GM12865 (cell line): ENCODE results near the gene NXT1.

Experiments used
- DNase-seq: peaks from one replicate; pipeline ENCODE4 v3.0.0; 2010; ENCODE audit warnings: low read depth
- H3K4me3 ChIP-seq: 2 replicates; pipeline ENCODE4 v1.5.1; 2011; ENCODE audit warnings: mild to moderate bottlenecking, low read depth, low read length, control low read depth
- TF ChIP-seq, protein P1 (sequence below): IDR thresholded peaks from 2 replicates; pipeline ENCODE4 v1.5.1; 2011; ENCODE audit warnings: low read length, control low read depth, low read depth, inconsistent platforms; ENCODE audit not compliant: insufficient read depth; ENCODE audit errors: missing control alignments

The NXT1 gene

GRCh38 chr20:23386304-23387117 is 35.9 kb downstream of the NXT1 start:
- TF ChIP-seq, protein P1, sequence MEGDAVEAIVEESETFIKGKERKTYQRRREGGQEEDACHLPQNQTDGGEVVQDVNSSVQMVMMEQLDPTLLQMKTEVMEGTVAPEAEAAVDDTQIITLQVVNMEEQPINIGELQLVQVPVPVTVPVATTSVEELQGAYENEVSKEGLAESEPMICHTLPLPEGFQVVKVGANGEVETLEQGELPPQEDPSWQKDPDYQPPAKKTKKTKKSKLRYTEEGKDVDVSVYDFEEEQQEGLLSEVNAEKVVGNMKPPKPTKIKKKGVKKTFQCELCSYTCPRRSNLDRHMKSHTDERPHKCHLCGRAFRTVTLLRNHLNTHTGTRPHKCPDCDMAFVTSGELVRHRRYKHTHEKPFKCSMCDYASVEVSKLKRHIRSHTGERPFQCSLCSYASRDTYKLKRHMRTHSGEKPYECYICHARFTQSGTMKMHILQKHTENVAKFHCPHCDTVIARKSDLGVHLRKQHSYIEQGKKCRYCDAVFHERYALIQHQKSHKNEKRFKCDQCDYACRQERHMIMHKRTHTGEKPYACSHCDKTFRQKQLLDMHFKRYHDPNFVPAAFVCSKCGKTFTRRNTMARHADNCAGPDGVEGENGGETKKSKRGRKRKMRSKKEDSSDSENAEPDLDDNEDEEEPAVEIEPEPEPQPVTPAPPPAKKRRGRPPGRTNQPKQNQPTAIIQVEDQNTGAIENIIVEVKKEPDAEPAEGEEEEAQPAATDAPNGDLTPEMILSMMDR, result no peak
- H3K4me3 ChIP-seq, result no peak overlapping the region
- DNase-seq, result no peak

DNA sequence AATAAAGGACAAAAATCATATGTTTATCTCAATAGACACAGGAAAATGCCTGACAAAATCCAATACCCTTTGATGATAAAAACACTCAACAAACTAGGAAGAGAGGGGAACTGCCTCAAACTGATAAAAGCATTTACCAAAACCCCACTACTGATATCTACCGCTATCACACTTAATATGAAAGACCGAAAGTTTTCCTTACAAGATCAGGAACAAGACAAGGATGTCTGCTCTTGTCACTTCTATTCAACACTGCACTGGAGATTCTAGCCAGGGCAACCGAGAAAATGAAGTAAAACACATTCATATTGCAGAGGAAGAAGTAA is 36.5 kb downstream of the NXT1 start:
- TF ChIP-seq, protein P1, result no peak
- DNase-seq, result no peak
- no peak overlapping the region for H3K4me3 ChIP-seq

- no peak overlapping the region for H3K4me3 ChIP-seq
- TF ChIP-seq, protein P1, result no peak
- DNase-seq, result no peak
Measured at GRCh38 chr20:23390091-23390774, 39.6 kb downstream of the NXT1 start.

- no peak overlapping the region for H3K4me3 ChIP-seq
- TF ChIP-seq, protein P1, result no peak
- DNase-seq, result peak; percentile 9
Measured at GRCh38 chr20:23391707-23392310, 41.2 kb downstream of the NXT1 start.

DNA sequence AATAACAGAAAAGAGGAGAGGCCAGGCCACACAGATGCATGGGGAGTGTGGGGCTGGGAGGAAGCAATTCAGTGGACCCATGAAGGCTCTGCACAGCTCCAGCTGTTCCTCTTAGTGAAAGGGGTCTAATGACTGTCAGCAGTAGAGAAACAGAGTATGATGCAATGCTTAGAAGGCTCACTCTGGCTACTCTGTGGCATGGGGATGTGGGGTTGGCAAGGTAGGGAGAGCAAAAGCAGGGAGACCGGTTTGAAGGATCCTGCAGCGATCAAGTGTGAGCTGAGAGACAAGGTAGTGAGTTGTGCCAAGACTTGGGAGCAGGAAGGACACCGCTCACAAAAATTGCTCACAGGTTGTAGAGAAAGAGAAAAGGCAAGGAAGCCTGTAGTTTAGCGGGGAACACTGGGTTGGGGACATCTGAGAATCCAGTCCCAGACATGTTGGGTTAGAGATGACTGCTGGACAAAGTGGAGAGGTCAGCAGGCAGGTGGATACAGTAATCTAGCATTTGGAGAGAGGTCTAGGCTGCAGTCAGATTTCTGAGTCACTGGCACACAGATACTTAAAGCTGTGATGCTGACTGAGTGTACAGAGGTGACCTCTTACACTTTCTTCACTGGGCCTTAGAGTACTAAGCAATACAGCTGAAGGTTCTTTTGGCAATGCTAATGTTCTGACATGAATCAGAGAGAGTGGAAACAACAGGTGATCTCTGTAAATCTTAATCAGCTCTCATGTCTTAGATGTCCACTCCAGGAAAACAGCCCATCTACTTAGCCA is 43.6 kb downstream of the NXT1 start:
- no peak for DNase-seq
- TF ChIP-seq, protein P1, result no peak
- no peak overlapping the region for H3K4me3 ChIP-seq

DNA sequence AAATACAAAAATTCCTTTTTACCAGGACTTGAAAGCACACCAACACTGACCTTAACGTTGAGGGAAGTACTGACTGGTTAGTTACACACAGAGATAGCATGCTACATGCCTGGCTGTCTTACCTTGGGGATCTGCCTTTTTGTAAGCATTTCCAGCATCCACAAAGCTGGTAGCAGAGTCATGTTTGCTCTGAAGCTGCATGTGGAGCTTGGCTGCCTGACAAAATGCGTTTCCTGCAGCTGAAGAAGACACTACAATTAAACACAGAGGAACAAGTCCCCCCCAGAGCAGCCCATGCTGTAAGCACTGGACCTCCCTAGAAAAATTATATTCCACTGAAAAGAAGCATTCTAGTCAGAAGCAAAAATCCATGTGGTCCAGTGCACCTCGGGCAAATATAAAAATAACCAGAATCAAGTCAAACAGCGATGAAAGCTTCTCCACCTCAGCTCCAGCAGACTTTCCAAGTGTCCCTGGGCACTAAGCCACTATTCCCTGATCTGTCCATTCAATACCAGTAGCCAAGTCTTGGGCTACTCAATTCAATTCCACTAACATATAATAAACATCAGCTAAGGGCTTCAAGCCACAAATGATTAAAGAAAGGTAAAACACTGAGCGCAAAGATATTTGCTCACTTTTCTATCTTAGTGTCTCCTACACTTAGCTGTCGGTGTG is 46.5 kb downstream of the NXT1 start:
- TF ChIP-seq, protein P1, result no peak
- DNase-seq, result no peak
- H3K4me3 ChIP-seq, result no peak overlapping the region
